Measurements from ENCODE around the gene FAF1.
A peak's percentile ranks its signal among the peaks of the same experiment; 100 is the strongest.

FAF1 gene

DNA sequence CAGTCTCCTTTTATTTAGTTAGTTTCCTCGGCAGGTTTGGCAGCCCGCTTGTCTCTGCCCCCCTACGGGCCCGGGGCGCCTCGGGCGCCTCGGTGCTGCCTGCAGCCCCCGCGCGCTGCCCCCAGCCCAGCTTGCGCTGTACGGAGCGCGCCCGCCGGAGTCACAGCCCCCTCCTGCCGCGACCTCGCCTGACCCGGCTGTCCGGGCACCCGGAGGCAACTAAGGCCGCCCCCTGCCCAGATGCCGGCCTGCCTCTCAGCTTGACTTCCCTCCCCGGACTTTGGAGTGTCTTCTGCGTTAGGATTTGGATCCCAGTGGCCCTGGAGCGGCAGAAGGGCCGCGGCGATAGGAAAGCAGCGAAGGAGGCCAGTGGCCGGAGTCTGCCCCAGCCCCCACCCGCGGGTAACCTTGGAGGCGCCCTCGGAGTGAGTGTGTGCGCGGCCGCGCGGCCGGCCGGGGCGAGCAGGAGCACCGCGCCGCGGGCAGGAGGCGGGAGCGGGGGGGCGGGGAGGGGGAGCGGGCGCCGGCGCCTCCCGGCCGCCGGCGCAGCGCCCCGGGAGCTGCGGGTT lies 17.6 kb upstream of the FAF1 start:
- DNase-seq, result peak; percentile 62

DNA sequence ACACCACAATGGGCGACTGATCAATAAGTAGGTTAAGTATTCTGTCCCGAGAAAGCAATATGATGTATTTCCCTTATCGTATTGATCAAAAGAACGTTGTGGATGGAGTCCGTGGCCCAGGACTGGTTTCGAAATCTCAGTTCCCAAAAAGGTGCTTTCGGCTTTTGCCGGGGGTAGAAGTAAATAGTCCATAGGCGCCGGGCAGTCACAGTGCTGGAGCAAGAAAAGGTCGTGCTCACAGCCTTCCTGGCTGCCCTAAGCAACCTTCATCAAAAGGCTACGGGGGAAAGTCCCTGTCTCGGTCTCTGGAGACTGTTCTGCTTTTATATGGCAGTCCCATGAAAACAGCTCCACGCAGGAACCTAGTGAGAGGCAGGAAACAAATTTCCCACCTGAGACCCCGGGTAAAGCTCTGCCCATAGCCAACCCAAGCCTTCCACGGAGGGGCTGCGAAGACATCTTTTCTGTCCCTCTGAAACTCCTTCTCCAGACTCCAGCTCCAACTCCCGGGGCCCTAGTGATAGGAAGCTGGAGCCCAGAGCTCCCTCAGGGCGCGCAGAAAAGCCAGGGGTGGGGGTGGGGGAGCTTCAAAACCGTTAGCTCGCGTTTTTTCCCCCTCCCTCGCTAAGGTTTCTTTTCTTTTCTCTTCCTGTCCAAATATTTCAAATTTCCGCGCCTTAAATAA lies 17.0 kb upstream of the FAF1 start:
- peak; percentile 52 for DNase-seq

DNA sequence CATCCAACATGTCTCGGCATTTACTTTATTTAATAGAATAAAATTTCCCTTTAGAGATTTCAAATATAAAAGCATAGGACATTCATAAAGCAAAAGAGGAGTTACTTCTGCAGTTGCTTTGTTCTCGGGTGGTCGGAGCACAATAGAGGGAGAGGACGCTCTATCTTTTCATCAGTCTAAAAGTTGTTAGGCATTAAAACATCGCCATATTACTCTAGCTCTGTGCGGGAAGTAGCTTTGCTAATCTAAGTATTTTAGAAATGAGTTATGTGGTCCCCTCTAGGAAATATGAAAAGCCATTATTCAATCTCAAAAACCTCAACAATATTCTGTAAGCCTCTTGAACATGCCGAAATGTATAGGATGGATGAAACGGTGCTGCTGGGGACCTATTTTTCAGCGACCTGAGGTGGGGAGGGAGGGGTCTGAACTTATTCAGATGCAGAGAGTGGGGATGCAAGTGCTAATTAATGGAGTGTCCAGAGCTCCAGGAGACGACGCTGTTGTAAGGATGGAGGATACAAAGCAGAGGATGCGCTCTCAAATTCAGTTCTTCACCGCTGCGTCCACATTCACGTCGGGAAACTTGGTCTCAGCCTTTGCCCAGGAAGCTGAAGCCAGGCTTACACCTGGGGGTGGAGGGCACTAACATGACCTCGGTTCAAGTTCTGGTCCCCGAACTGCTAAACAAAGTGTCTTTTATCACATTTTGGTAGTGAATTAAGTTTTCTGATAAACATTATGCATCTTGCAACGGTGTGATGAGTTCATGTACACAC lies 16.2 kb upstream of the FAF1 start:
- DNase-seq, result no peak

GRCh38 chr1:50975436-50975835 lies 15.4 kb upstream of the FAF1 start:
- DNase-seq, result no peak

GRCh38 chr1:50974618-50974935 lies 14.5 kb upstream of the FAF1 start:
- no peak for DNase-seq

- no peak for DNase-seq
Measured at GRCh38 chr1:50973875-50974617, 14.0 kb upstream of the FAF1 start.

DNA sequence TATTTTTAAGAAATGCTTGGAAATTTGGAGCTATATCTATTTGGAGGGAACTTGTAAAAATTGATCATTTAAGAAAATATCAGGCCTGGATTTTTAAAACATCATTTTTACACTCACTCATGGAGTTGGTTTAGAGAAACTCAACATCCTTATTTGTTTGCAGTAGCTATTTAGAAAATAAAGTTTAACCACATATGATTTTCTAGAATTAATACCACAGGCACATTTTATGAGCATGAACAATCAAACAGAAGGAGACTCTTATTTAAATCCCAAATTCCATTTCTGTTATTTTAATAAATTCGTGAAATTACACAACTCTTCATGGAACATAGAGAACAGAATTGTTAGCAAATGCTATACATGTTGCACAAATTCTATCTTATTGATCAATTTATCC lies 13.2 kb upstream of the FAF1 start:
- DNase-seq, result no peak

DNA sequence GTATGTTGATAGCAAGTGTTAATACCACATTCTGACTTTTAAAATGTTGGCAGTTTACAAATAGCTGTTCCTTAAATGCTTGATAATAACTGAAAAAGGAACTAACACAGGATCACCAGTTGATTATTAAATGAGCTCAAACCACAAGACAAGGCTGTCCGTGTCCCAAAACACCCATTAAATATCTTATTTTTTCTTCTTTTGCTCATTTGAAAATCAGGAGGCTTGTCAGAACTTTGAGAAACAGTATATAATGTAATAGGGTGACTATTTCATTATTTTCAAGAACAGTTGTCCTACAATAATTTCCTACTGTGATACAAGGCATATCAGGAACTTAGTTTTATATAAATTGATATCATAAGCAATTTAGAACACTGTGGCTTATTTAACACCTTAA lies 12.7 kb upstream of the FAF1 start:
- no peak for DNase-seq

- no peak for DNase-seq
Measured at GRCh38 chr1:50971748-50972305, 11.8 kb upstream of the FAF1 start.

GRCh38 chr1:50970931-50971582 lies 11.0 kb upstream of the FAF1 start:
- no peak for DNase-seq

DNA sequence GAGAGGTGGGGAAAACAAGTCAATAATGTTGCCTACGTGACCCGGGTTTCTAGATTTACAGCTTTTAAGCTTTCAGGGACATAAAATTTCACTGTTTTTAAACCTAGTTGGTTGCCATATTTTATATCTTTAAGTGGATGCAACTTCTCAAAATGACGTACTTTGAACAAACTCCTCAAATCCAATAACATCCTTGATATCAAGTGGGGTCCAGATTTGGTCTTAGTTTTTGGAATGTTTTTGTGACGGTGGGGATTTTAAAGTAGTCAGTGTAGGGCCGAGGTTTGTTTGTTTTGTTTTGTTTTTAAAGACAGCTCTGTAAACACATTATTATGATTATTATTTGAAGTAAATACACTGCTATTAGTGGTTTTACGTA lies 10.4 kb upstream of the FAF1 start:
- no peak for DNase-seq

DNA sequence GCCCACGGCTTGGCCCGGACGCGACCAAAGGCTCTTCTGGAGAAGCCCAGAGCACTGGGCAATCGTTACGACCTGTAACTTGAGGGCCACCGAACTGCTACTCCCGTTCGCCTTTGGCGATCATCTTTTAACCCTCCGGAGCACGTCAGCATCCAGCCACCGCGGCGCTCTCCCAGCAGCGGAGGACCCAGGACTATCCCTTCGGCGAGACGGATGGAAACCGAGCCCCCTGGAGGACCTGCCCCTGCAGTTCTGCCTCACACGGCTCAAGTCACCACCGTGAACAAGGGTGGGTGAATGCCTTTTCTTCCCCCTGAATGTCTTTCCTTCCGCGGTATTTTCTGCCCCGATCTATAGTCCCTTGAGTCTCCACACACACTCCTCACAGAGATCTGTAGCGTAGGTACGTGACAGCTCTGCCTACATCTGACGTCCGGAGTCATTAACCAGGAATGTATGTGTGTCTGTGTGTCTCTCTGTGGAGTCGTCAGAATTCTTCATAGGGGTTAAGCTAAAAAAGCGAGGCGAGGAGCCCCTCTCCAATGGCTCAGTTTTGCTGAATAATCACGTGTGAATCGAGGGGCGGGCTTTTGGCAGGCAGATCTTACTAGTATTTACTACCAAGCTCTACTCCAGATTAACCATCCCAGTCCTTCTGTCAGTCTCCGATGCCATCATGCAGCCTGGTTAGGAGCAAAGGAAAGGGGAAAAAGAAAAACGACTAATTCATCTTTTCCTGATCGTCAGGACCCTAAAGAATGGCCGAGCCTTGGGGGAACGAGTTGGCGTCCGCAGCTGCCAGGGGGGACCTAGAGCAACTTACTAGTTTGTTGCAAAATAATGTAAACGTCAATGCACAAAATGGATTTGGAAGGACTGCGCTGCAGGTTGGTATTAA lies 9.8 kb upstream of the FAF1 start, which contains the start of gene CDKN2C:
Gene CDKN2C, plus strand, starts transcription at position 635 of the 898 bp plus-strand sequence. Its CDS starts 124 bp downstream, at position 759.
- DNase-seq, result peak; percentile 81

DNA sequence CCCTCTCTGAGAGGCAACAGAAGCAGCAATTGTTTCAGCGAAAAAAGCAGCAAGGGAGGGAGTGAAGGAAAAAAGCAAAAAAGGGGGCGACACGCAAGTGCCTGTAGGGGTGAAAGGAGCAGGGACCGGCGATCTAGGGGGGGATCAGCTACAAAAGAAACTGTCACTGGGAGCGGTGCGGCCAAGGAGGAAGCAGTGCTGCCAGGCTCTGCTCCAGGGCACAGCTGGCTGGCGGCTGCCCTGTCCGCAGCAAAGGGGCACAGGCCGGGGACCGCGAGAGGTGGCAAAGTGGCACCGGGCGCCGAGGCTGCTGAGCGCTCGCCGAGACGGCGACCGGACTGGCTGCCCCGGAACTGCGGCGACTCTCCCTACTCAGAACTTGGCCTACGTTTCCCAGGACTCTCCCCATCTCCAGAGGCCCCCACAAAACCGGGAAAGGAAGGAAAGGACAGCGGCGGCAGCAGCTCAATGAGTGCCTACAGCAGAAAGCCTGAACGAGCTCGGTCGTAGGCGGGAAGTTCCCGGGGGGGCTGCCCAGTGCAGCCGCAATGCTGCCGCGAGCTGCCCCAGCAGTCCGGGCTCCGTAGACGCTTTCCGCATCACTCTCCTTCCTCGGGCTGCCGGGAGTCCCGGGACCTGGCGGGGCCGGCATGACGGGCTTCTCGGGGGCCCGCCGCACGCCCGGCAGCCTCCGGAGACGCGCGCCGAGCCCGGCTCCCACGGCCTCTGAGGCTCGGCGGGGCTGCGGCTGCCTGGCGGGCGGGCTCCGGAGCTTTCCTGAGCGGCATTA lies 8.9 kb upstream of the FAF1 start:
- DNase-seq, result peak; percentile 63

DNA sequence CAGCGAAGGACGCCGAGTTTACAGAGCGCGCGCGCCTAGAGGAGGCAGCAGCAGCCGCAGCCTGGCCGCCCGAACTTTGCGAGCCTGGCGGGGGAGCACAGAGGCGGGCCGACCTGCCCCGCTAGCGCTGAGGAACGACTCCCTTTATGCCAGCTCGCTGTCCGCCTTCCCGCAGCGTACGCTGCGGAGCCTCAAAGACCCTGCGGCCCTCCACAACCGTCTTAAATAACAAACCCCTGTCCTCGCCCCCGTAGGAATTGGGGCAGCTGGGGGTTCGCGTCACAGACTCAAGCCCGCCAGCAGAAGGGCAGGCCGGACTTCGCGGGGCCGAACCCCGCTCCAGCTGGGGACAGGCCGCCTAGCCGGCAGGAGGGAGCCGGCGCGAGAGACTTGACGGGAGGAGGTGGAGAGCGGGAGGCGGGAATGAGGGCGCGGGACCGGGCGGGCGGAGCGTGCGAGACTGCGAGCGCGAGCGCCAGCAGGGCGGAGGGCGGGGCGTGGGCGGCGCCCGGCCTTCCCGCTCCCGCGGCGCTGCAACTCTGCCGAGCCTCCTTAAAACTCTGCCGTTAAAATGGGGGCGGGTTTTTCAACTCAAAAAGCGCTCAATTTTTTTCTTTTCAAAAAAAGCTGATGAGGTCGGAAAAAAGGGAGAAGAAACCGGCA lies 8.2 kb upstream of the FAF1 start:
- DNase-seq, result peak; percentile 94

GRCh38 chr1:50967416-50968157 lies 7.5 kb upstream of the FAF1 start:
- no peak for DNase-seq

DNA sequence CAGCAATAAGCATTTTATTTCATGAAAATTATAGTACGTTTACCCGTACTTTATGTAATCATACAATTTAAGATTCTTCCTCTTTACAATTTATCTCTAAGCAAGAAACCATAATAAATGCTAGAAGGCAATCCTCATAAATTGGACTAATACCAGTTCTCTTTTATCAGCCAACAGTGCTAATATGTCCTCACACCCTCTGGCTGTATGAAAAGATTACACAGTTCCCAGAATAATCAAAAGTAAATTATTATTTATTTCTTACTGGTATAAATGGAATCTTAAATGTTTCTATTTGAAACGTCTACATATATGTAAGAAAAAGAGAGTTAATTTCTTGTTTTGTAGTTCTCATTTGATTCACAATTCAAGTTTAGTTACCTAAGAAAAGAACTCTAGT lies 6.9 kb upstream of the FAF1 start:
- DNase-seq, result no peak

GRCh38 chr1:50964863-50965262 lies 4.8 kb upstream of the FAF1 start:
- DNase-seq, result no peak

DNA sequence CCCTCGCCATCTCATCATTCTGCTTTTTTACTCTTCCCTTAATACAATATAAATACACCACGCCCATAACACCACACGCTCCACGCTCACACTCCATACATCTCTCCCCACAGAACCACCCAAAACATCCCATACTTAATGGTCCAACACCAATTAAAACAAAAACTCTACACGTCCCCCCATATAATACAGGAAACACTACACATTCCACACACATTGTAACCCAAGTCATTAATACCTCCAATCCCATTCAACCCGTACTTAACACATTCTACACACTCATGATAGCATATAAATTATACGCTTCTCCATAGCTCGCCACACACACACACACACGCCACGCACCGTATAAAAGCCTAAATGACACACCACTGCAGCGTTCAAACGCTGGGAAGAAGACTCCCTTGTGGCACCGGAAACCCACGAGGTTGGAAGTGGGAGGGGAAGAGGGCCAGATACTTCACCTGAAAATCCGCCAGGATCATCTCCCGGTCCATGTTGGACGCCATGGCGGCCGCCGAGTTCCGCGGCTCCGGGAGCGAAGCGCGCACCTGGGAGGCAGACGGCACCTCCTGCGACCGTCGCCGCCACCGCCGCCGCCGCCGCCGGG lies 659 bp downstream of the FAF1 start:
- DNase-seq, result peak; percentile 47

DNA sequence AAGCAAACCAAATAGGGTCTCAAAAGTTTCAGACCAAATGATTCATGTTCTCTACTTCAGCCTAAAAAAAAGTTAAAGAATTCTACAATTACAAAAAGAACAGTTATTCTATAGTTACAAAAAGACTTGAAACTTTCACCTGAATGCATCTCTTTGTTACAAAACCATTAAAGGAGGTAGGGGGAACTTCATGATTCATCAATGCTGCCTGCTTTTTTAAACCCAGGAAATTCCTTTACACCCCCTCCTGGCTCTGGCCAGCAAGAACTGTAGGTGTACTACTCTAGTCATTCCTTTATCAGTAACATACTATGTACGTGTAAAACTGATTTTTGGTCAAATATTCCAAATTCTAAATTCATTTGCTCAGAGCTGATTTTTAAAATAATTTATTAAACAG lies 5.0 kb downstream of the FAF1 start:
- DNase-seq, result no peak
